ENCODE data around the gene MEGF11.

The MEGF11 gene

GRCh38 chr15:66057089-66057488 is 196.5 kb downstream of the MEGF11 start:
- no peak for DNase-seq (ENCODE audit: low read depth)

DNA sequence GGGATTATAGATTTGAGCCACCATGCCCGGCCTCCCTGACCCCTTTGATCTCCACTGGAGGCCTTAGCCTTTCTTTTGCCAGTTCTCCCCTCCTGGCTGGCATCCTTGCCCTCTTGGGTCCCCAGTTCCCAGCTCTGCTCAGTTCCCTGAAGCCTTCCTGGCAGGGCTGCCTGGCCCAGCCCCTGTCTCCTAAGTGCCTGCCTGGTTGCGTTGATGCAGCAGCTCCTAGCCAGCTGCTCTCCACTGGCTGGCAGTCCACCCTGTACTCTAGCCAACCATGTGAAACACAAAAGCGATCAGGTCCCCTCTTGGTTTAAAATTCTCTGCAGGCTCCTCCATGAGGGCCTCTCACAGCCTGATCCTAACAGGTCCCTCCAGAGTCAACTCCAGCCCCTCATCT is 199.6 kb downstream of the MEGF11 start:
- DNase-seq (ENCODE audit: low read depth), result no peak

GRCh38 chr15:66051833-66052232 is 201.7 kb downstream of the MEGF11 start:
- no peak for DNase-seq (ENCODE audit: low read depth)

DNA sequence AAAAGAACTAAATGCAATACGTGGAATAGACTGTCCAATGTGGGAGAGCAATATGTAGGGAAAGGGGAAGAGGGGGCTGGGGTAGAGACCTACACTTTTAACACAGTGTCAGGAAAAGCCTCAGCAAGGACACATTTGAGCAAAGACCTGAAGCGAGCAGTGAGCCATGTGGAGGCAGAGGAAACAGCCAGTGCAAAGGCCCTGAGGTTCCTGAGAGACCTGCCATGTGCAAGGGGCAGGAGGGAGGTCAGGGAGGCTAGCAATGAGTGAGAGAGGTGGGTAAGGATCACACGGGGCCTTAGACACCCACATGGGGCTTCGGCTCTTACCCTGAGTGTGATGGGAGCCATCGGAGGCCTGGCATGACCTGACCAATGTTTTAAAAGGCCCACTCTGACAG is 203.3 kb downstream of the MEGF11 start:
- DNase-seq (ENCODE audit: low read depth), result no peak

DNA sequence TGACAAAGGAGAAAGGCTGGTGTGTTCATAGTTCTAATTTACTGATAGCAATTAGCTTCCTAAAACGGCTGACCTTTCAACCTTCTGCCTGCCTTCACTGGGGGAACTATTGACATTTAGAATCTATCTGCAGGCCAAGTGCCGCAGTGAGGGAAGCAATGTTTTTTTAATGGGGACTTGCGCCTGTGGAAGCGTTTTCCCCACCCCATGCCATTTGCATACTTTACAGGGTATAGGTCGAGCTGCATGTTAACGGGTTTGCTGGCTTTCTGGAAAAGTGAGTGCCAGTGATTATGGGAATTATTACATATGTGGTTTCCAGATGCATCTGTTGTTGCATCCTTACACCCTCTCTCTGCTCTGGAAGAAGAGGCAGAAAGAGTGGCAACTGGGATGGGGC is 204.2 kb downstream of the MEGF11 start:
- no peak for DNase-seq (ENCODE audit: low read depth)

DNA sequence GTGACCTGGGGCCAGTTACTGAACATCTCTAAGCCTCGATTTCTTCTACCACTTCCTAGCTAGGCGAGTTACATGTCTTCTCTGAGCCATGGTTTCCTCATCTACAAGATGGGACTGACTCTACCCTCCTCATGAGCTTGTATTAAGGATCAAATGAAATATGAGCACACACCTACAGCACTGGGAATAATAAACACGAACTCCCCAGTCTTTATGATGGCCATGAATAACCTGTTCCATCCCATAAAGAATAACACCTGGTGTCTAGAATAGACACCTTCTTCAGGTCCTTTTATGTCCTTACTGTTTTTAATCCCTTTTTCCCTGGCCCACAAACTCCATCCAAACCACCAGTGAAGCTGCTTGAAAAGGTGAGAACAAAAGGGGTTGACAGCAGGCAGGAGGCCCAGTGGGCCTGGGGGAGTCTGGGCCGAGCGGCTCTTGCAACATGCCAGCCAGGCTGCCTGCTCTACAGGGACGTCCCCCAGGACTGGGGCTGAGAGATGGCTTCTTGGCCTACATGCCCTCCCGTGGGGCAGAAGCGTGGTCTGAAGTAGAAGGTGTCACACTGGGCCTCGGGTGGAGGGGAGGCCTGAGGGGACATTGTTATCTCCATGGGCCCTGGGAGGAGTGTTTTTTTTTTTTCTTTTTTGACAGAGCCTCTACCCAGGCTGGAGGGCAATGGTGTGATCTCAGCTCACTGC is 206.1 kb downstream of the MEGF11 start:
- DNase-seq (ENCODE audit: low read depth), result no peak

DNA sequence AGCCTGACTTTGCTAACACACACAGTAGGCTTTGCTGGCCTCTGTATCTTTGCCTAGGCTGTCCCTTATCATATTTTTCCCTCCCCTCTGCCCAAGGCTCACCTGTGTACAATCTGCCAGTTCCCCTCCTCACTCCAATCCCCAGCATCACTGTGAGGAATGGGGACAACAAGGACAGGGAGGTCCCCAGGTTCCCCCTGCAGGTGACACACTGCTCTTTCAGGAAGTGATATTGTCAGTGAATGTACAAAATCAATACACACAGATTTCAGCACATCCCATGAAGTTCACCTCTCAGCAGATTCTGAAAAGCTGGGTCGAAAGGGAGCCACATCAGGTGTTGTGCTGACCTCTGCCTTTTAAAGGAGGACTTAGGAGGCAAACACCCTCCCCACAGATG is 206.8 kb downstream of the MEGF11 start:
- DNase-seq (ENCODE audit: low read depth), result no peak

DNA sequence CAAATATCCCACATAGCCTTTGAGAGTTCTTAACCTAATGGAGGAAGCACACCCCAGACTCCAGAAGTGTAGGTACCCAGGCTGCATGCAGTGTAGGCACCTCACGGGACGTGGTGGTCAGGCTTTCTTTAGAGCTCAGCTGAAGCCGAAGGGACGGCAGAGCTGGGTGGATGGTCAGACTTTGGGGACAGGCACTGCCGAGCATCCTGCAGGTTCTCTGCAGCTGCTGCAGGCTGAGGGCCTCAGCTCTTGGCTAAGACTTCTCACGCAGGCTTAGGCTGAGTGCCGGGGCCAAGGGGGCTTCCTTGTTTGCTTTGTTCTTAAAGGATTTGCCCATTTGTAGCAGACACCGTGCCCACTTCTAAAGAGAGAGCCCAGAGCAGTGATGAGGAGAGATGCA is 207.2 kb downstream of the MEGF11 start:
- DNase-seq (ENCODE audit: low read depth), result no peak

GRCh38 chr15:66045542-66045941 is 208.0 kb downstream of the MEGF11 start:
- DNase-seq (ENCODE audit: low read depth), result no peak

- DNase-seq (ENCODE audit: low read depth), result no peak
Observed at GRCh38 chr15:66044837-66045236, 208.7 kb downstream of the MEGF11 start.

DNA sequence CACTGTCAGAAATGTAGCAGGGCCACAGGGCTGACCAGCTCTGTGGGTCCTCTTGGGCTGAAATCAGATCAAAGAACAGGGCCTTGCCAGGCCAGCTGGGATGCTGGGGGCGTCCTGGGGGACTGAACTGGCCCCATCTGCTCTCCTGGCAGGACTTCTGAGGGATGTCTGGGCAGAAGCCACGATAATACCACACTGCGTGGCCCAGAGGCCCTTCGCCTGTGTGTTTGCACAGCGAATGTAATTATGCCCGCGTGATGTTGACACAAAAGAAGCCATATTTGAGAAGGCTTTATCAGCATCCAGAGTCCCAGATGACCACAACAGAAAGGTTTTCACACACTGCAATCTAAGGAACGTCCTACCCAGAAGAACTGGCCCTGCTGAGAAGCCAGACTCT is 210.3 kb downstream of the MEGF11 start:
- DNase-seq (ENCODE audit: low read depth), result no peak

DNA sequence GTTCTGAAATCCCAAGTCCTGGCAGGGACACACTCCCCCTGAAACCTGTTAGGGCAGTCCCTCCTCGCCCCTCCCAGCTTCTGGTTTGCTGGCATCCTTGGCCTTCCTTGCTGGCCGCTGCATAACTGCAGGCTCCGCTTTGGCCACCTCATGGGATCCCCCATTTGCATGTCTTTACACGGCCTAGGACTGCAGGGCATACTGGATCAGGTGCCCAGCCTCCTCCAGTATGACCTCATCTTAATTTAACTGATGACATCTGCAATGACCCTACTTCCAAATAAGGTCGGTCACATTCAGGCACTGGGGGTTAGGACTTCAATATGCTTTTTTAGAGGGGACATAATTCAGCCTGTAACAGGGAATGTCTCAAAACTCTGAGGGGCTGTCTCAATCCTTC is 210.9 kb downstream of the MEGF11 start:
- DNase-seq (ENCODE audit: low read depth), result no peak

GRCh38 chr15:66041276-66041675 is 212.3 kb downstream of the MEGF11 start:
- no peak for DNase-seq (ENCODE audit: low read depth)

- no peak for DNase-seq (ENCODE audit: low read depth)
Observed at GRCh38 chr15:66040211-66040892, 213.2 kb downstream of the MEGF11 start.

- no peak for DNase-seq (ENCODE audit: low read depth)
Observed at GRCh38 chr15:66039117-66039871, 214.3 kb downstream of the MEGF11 start.

DNA sequence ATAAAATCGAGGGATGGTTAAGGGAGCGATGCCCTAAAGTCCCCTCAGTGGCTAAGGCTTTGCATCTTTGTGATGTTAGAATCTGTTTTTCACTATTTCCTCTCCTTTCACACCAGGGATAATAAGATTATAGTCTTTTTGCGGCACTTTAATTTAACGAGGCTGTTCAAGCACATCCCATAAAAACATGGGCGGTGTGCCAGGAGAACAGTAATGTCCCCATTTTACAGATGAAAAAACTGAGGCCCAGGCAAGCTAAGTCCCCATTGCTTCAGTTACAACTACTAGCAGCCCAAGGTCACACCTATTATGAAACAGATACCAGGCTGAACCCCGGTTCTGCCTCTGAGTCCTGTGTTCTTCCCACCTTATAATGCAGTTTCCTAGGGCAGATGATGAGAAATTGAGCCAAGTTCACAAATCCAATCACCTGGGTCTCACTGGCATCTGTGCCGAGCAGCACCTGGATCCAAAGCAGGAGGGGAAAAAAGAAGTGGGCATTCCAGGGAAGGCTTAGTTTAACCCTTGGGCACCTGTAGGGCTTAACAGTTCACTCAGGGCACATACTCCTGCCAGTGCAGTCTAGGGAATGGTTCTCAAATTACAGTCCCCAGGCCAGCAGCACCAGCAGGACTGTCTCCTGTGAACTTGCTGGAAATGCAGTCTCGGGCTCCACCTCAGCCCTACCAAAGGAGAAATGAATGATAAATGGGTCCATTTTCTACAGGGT is 215.0 kb downstream of the MEGF11 start:
- no peak for DNase-seq (ENCODE audit: low read depth)

DNA sequence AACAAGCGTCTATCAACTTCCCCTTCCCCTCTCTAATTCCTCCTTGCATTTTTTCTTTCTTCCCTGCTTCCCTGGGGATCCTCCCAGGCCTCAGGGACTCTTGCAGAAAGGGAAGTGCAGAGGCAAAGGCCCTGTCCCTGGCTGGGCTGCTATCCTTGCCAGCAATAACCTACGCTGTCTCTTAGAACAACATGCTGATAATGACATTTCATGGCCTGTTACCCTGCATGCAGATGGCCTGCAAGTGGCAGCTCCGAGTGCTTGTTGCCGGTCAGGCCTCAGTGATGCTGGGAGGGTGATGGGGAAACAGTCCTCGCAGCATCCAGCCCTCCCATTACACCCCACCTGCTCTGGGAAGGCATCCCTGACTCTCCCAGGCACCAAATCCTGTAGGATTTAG is 216.7 kb downstream of the MEGF11 start:
- no peak for DNase-seq (ENCODE audit: low read depth)

DNA sequence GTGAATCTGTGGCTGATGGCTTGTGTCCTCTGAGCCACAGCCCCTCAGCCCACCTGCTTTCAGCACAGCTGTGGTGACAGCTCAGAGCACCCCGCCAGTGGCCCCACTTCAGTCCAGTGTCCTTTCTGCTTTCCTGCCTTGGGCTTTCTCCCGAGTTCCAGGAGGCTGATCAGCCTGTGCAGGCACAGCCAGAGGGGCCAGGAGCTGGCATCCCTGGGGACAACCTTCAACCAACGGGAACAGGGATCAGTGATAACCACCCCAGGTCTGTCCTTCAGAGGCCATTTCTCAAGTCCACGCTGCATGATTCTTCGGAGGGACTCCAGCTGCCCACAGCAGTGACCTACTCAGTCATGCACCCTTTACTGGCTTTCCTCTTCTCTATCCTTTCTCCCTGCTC is 217.6 kb downstream of the MEGF11 start:
- DNase-seq (ENCODE audit: low read depth), result no peak

- no peak for DNase-seq (ENCODE audit: low read depth)
Observed at GRCh38 chr15:66033143-66033542, 220.4 kb downstream of the MEGF11 start.

DNA sequence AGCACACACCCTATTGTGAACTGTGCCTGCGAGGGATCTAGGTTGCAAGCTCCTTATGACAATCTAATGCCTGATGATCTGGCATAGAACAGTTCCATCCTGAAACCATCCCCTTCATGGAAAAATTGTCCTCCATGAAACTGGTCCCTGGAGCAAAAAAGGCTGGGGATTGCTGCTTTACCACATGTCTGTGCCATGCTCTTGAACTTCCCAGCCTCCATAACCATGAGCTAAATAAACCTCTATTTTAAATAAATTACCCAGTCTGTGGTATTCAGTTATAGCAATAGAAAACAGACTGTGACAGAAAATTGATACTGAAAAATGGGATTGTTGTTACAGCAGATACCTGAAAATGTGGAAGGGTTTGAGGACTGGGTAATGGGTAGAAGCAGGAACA is 221.5 kb downstream of the MEGF11 start:
- no peak for DNase-seq (ENCODE audit: low read depth)

DNA sequence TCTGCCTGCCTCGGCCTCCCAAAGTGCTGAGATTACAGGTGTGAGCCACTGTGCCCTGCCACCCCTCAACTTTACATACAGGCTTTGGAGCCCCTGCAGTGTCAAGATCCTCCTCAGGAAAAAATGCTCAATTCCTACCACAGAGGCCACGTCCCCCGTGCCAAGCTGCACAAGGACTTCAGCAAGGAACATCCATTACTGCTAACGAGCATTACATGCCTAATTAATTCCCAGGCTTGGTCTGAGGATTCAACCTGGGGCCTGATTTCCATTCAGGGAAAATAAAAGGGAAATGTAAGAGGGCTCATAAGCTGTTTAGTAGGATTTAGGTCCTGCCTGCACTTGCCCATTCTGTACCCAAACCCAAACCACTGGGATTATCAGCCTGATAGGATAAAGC is 222.9 kb downstream of the MEGF11 start:
- DNase-seq (ENCODE audit: low read depth), result no peak

GRCh38 chr15:66029650-66030049 is 223.9 kb downstream of the MEGF11 start:
- DNase-seq (ENCODE audit: low read depth), result no peak
